HG03469 (cell line): ENCODE results near the gene OR4F6.
"Not testable (repeated sequence)": the region's sequence is repeated elsewhere in the genome, so short reads cannot be mapped to it uniquely, and the experiment has no call there.

Experiments
- ATAC-seq: cut with Tn5 transposase; IDR thresholded peaks from one replicate; pipeline ENCODE4 v1.9.1; 2021; ENCODE audit warnings: mild to moderate bottlenecking, moderate library complexity, moderate number of reproducible peaks; ENCODE audit not compliant: unreplicated experiment

The OR4F6 gene

GRCh38 chr15:101803209-101803608, at the start of gene OR4F6:
Gene OR4F6 (plus strand): TSS chr15:101803509. CDS start chr15:101805720, 2,211 bp downstream.
- ATAC-seq: no peak

GRCh38 chr15:101764669-101765339, 38.5 kb upstream of the OR4F6 start:
- not testable (repeated sequence) for ATAC-seq

GRCh38 chr15:101765340-101765671, 38.0 kb upstream of the OR4F6 start:
- ATAC-seq: not testable (repeated sequence)

- no peak for ATAC-seq
These were observed 37.4 kb upstream of the OR4F6 start for GRCh38 chr15:101765772-101766456.

GRCh38 chr15:101767083-101767640, 36.1 kb upstream of the OR4F6 start:
- ATAC-seq: not testable (repeated sequence)

GRCh38 chr15:101772921-101773320, 30.4 kb upstream of the OR4F6 start:
- ATAC-seq: no peak

GRCh38 chr15:101773496-101774100, 29.7 kb upstream of the OR4F6 start:
- no peak for ATAC-seq

- ATAC-seq: no peak
These were observed 28.2 kb upstream of the OR4F6 start for GRCh38 chr15:101775136-101775535.

GRCh38 chr15:101778576-101778975, 24.7 kb upstream of the OR4F6 start:
- not testable (repeated sequence) for ATAC-seq

GRCh38 chr15:101780225-101780624, 23.1 kb upstream of the OR4F6 start:
- ATAC-seq: not testable (repeated sequence)

- ATAC-seq: no peak
These were observed 21.4 kb upstream of the OR4F6 start for GRCh38 chr15:101781928-101782327.

GRCh38 chr15:101784644-101785043, 18.7 kb upstream of the OR4F6 start:
- no peak for ATAC-seq

GRCh38 chr15:101786422-101786821, 16.9 kb upstream of the OR4F6 start:
- ATAC-seq: not testable (repeated sequence)

- not testable (repeated sequence) for ATAC-seq
These were observed 15.3 kb upstream of the OR4F6 start for GRCh38 chr15:101788001-101788400.

- not testable (repeated sequence) for ATAC-seq
These were observed 14.6 kb upstream of the OR4F6 start for GRCh38 chr15:101788503-101789269.

GRCh38 chr15:101790748-101791147, 12.6 kb upstream of the OR4F6 start:
- not testable (repeated sequence) for ATAC-seq

- ATAC-seq: not testable (repeated sequence)
These were observed 9.3 kb upstream of the OR4F6 start for GRCh38 chr15:101793981-101794380.

GRCh38 chr15:101795455-101795854, 7.9 kb upstream of the OR4F6 start:
- ATAC-seq: no peak

GRCh38 chr15:101799665-101800064, 3.6 kb upstream of the OR4F6 start:
- ATAC-seq: no peak

GRCh38 chr15:101801048-101801447, 2.3 kb upstream of the OR4F6 start:
- ATAC-seq: no peak

GRCh38 chr15:101803676-101804075, 367 bp downstream of the OR4F6 start:
- no peak for ATAC-seq
